ENCODE data around the gene TTC12. TPM values are rescaled to one million over a fixed set of nuclear protein-coding genes. Genes with fewer than 3 reads are reported as not detected.

TTC12 gene
- polyA plus RNA-seq, 1 donor (not counting 4 experiments of a cell fraction or from before 2014, with no cell fraction given) = 27.3 TPM

DNA sequence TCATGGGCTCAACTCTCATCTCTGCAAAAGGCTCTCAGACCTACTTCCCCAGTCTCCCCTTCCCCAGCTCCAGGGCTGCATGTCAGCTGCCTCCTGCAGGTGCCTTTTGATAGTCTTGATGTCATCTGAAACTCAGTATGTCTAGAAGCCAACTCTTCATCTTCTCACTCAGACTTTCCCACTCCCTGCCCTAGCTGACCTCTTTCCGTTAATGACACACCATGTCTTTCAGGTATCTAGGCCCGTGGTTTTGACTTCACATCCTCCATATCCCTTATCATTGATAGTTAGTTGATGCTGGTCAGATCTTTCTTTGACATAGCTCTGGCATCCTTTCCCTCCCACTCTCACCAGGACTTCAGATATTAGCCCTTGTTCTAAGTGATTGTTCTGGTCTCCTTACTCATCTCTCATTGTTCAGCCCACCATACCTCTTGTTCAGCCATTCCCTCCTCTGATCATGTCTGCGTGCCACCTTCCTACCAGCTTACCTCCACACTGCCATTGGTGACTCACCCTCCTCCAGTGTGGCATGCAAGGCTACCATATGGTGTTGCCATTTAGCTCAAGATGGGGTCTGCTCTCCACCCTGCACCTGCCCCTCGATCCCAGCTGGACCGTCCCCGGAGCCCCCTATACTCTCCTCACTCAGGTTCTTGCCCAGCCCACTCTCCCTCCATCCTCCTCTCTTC, 18.4 kb downstream of the TTC12 start:
- FAIRE-seq (no peak), DNase-seq (ENCODE audit: low read depth, low spot score) (no peak)
- TF ChIP-seq, protein P1, sequence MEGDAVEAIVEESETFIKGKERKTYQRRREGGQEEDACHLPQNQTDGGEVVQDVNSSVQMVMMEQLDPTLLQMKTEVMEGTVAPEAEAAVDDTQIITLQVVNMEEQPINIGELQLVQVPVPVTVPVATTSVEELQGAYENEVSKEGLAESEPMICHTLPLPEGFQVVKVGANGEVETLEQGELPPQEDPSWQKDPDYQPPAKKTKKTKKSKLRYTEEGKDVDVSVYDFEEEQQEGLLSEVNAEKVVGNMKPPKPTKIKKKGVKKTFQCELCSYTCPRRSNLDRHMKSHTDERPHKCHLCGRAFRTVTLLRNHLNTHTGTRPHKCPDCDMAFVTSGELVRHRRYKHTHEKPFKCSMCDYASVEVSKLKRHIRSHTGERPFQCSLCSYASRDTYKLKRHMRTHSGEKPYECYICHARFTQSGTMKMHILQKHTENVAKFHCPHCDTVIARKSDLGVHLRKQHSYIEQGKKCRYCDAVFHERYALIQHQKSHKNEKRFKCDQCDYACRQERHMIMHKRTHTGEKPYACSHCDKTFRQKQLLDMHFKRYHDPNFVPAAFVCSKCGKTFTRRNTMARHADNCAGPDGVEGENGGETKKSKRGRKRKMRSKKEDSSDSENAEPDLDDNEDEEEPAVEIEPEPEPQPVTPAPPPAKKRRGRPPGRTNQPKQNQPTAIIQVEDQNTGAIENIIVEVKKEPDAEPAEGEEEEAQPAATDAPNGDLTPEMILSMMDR (optimal IDR thresholded peaks at IDR 0.05 in 1 of 3, IDR thresholded peaks at IDR 0.05 in 1 of 3, conservative IDR thresholded peaks at IDR 0.05 in 1 of 3; ENCODE audit: extremely low read depth in 1 of 3, insufficient read depth in 2 of 3, low read length in 3 of 3) = no peak
- TF ChIP-seq EZH2 (IDR thresholded peaks at IDR 0.05; ENCODE audit: low read length) = no peak
- Histone ChIP-seq H2AFZ (ENCODE audit: control insufficient read depth, low read length) (no peak overlapping the region), H3K27ac (ENCODE audit: control insufficient read depth, insufficient read depth, low read length) (no peak overlapping the region), H3K4me2 (ENCODE audit: control insufficient read depth, extremely low read depth, insufficient read depth, low read depth, low read length) (no peak overlapping the region), H3K4me3 (ENCODE audit: control insufficient read depth in 2 of 3, extremely low read depth in 1 of 3, insufficient read depth in 2 of 3, low read depth in 1 of 3, low read length in 3 of 3) (no peak overlapping the region), H3K27me3 (ENCODE audit: control insufficient read depth, extremely low read depth, insufficient read depth, low read length) (no peaks in the 10 kb centered on the region), H3K79me2 (ENCODE audit: control insufficient read depth, insufficient read depth, low read length) (no peaks in the 10 kb centered on the region), H3K9ac (ENCODE audit: control insufficient read depth, extremely low read depth, insufficient read depth, low read length) (no peak overlapping the region), H3K9me1 (ENCODE audit: control insufficient read depth, extremely low read depth, insufficient read depth, low read length) (no peaks in the 10 kb centered on the region), H3K9me3 (ENCODE audit: control insufficient read depth, low read depth, low read length) (no peaks in the 10 kb centered on the region), H3K36me3 (ENCODE audit: control insufficient read depth in 2 of 2, extremely low read depth in 1 of 2, insufficient read depth in 2 of 2, low read length in 2 of 2) (peaks cover 14 to 29% of the 10 kb centered on the region in 2 experiments), H4K20me1 (ENCODE audit: control insufficient read depth, extremely low read depth, insufficient read depth, low read length) (no peaks in the 10 kb centered on the region), H3K4me1 (ENCODE audit: control insufficient read depth, extremely low read depth, insufficient read depth, low read length) (no peaks in the 10 kb centered on the region)
- dilution Hi-C loops (cut with MboI; ENCODE audit: extremely low pct_ligation_motif_present, low sequenced_read_pairs) = no loop called here

DNA sequence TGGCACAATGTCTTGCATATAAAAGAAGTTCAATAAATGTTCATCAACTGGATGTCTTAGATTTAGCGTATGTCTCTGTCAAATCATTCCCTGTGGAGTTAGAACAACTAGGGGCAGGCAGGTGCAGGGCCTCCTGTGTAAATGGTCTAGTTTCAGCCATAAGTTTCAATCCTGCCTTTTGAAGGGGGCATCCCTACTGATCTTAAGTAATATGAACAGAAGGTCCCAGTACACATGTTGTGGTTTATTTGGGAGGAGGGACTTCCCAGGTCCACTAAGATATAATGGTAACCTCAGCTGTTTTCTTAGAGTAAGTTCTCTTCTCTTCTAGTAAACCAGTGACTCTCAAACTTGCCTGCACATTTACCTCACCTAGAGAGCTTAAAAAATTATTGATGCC, 19.8 kb downstream of the TTC12 start:
- Histone ChIP-seq H3K9me3 (ENCODE audit: control insufficient read depth, low read depth, low read length) (no peaks in the 10 kb centered on the region), H3K4me1 (ENCODE audit: control insufficient read depth, extremely low read depth, insufficient read depth, low read length) (no peaks in the 10 kb centered on the region), H3K27me3 (ENCODE audit: control insufficient read depth, extremely low read depth, insufficient read depth, low read length) (no peaks in the 10 kb centered on the region), H3K9me1 (ENCODE audit: control insufficient read depth, extremely low read depth, insufficient read depth, low read length) (no peaks in the 10 kb centered on the region), H3K79me2 (ENCODE audit: control insufficient read depth, insufficient read depth, low read length) (no peaks in the 10 kb centered on the region), H3K4me3 (ENCODE audit: control insufficient read depth in 2 of 3, extremely low read depth in 1 of 3, insufficient read depth in 2 of 3, low read depth in 1 of 3, low read length in 3 of 3) (no peak overlapping the region), H3K9ac (ENCODE audit: control insufficient read depth, extremely low read depth, insufficient read depth, low read length) (no peak overlapping the region), H3K36me3 (ENCODE audit: control insufficient read depth in 2 of 2, extremely low read depth in 1 of 2, insufficient read depth in 2 of 2, low read length in 2 of 2) (peaks cover 12 to 27% of the 10 kb centered on the region in 2 experiments), H3K27ac (ENCODE audit: control insufficient read depth, insufficient read depth, low read length) (no peak overlapping the region), H2AFZ (ENCODE audit: control insufficient read depth, low read length) (no peak overlapping the region), H3K4me2 (ENCODE audit: control insufficient read depth, extremely low read depth, insufficient read depth, low read depth, low read length) (no peak overlapping the region), H4K20me1 (ENCODE audit: control insufficient read depth, extremely low read depth, insufficient read depth, low read length) (no peaks in the 10 kb centered on the region)
- no peak for DNase-seq (ENCODE audit: low read depth, low spot score)
- dilution Hi-C loops (cut with MboI; ENCODE audit: extremely low pct_ligation_motif_present, low sequenced_read_pairs) = no loop called here
- no peak for FAIRE-seq
- no peak for TF ChIP-seq EZH2 (IDR thresholded peaks at IDR 0.05; ENCODE audit: low read length)
- TF ChIP-seq, protein P1 (optimal IDR thresholded peaks at IDR 0.05 in 1 of 3, IDR thresholded peaks at IDR 0.05 in 1 of 3, conservative IDR thresholded peaks at IDR 0.05 in 1 of 3; ENCODE audit: extremely low read depth in 1 of 3, insufficient read depth in 2 of 3, low read length in 3 of 3) = no peak

Measured in keratinocyte (primary cell).